Measurements from ENCODE around the gene AMT.
"Not testable (repeated sequence)": the region's sequence is repeated elsewhere in the genome, so short reads cannot be mapped to it uniquely, and the experiment has no call there.

AMT gene

GRCh38 chr3:49434731-49435130 lies 12.5 kb upstream of the AMT start:
- in situ Hi-C loops (cut with HindIII; ENCODE audit: low pct_ligation_motif_present, low pct_unique_long_range_greater_than_20kb, low sequenced_read_pairs) = no loop called here
- no peak for DNase-seq

DNA sequence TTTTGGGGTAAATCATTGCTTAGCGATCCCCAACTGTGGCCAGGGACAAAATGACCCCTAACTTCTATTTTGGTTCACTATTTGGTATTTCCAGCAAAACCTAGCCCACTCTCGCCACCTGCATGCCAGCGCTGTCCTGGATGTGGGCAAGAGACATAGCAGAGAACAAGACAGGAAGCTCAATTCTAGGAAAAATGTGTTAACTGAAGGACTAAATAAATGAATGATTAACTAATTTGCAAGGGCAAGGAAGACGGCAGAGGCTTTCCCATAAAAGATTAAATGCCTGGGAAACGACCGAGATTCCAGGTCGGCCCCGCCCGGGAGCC lies 6.4 kb upstream of the AMT start:
- peak; percentile 70 for DNase-seq
- in situ Hi-C loops (cut with HindIII; ENCODE audit: low pct_ligation_motif_present, low pct_unique_long_range_greater_than_20kb, low sequenced_read_pairs) = no loop called here

DNA sequence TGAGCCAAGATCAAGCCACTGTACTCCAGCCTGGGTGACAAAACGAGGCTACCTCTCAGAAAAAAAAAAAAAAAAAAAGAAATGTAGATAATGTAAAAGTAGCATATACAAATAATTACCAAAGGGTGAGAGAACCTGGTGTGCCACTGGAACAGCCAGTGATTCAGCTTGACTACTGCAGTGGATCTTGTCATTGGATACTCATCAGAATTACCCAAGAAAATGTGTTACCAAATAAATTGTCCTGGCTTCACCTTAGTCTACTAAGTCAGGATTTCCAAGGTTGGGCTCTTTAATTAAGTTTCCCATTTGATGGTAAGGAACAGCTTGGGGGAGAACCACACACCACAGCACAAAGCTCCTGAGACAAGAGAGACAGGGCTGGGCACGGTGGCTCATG lies 5.3 kb upstream of the AMT start:
- no peak for DNase-seq
- in situ Hi-C loops (cut with HindIII; ENCODE audit: low pct_ligation_motif_present, low pct_unique_long_range_greater_than_20kb, low sequenced_read_pairs) = no loop called here

- in situ Hi-C loops (cut with HindIII; ENCODE audit: low pct_ligation_motif_present, low pct_unique_long_range_greater_than_20kb, low sequenced_read_pairs) = no loop called here
- no peak for DNase-seq
Observed at GRCh38 chr3:49424816-49425215, 2.5 kb upstream of the AMT start.

DNA sequence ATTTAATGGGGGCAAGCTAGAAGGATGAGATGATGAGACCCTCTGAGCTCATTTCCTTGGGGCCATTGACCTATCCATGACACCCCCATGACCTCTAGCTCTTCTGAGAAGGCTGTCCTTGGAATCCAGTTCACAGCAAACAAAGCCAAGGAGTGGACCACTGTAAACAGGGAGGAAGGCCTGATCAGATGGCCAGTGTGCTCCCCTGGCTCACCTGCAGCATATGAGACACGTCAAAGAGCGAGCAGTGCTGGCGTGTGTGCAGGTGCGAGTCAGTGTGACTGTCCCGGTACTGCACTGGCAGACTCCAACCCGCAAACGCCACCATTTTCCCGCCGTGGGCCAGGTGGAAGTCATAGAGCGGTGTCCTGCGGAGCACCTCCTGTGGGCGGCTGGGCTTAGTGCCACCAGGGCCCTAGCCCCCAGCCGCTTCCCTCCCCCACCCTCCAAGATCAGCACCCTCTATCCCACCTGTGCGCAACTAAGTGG lies 339 bp downstream of the AMT start:
- no peak for DNase-seq
- in situ Hi-C loops (cut with HindIII; ENCODE audit: low pct_ligation_motif_present, low pct_unique_long_range_greater_than_20kb, low sequenced_read_pairs) = no loop called here

GRCh38 chr3:49417516-49418120 lies 4.7 kb downstream of the AMT start:
- in situ Hi-C loops (cut with HindIII; ENCODE audit: low pct_ligation_motif_present, low pct_unique_long_range_greater_than_20kb, low sequenced_read_pairs) = no loop called here
- no peak for DNase-seq

- in situ Hi-C loops (cut with HindIII; ENCODE audit: low pct_ligation_motif_present, low pct_unique_long_range_greater_than_20kb, low sequenced_read_pairs) = no loop called here
- DNase-seq = no peak
Observed at GRCh38 chr3:49416867-49417266, 5.4 kb downstream of the AMT start.

- in situ Hi-C loops (cut with HindIII; ENCODE audit: low pct_ligation_motif_present, low pct_unique_long_range_greater_than_20kb, low sequenced_read_pairs) = no loop called here
- no peak for DNase-seq
Observed at GRCh38 chr3:49415931-49416601, 6.2 kb downstream of the AMT start.

DNA sequence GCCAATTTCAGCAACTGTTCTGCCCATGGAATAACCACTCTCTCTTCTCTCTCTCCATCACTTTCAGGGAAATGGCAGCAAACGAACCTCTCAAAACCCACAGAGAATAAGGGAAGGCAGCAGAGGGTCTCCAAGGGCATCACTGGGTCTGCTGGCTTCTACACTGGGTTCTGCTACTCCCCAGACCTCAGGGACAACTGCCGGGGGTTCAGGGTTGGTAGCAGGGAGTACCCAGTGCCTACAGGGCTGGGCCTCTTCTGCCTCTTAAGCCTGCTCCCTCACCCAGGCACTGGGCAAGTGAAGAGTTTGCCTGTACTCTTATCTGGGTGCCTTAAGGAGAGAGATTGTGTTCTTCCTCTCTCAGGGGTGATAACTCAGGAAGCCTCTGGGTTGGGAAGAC lies 7.5 kb downstream of the AMT start:
- no peak for DNase-seq
- in situ Hi-C loops (cut with HindIII; ENCODE audit: low pct_ligation_motif_present, low pct_unique_long_range_greater_than_20kb, low sequenced_read_pairs) = no loop called here

DNA sequence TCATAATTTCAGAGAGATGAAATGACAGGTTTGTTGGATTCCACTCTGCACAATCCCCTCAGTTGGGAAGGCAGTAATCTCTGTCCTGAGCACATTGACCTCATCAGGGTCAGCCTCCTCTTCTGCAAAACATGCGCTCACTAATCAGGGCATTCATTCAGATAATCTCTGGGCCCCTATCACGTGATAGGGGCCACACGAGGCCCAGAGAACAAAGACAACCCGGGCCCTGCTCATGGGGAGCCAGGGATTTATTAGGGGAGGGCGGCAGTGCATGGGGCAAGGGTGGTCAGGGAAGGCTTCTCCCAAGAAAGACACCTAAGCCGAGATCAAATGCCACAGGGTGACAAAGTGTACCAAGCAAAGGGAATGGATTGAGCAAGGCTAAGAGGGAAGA lies 8.9 kb downstream of the AMT start:
- in situ Hi-C loops (cut with HindIII; ENCODE audit: low pct_ligation_motif_present, low pct_unique_long_range_greater_than_20kb, low sequenced_read_pairs) = no loop called here
- DNase-seq = no peak

GRCh38 chr3:49412632-49413337 lies 9.5 kb downstream of the AMT start:
- DNase-seq = no peak
- in situ Hi-C loops (cut with HindIII; ENCODE audit: low pct_ligation_motif_present, low pct_unique_long_range_greater_than_20kb, low sequenced_read_pairs) = no loop called here

DNA sequence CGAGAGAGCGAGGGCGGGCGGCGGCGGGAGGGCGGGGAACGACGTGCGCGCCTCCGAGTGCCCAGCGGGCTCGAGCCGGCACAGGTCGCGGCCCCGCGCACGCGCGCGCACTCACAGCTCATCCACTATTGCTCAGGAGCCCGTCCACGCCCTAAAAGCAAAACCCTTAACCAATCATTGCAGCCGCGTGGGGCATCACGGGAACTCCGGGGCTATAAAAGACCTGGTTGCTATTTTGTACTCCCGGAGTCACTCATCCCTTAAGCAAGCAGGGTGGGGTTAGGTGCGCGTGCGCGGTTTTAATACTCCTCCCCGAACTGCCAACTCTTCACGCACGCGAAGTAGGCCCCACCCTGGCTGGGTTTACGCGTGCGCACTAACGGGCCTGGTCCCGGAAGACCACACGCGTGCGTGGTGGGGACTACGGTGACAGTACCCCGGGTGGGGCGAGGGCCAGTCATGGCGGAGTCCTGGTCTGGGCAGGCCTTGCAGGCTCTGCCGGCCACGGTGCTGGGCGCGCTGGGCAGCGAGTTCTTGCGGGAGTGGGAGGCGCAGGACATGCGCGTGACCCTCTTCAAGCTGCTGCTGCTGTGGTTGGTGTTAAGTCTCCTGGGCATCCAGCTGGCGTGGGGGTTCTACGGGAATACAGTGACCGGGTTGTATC lies 10.2 kb downstream of the AMT start, which contains the start of the genes RHOA and TCTA:
TSS of gene RHOA (minus strand) at position 9 of the 664 bp plus-strand sequence. CDS start 36,387 bp downstream, outside the sequence.
TSS of gene TCTA (plus strand) at position 456 of the 664 bp plus-strand sequence. CDS start at position 460, 4 bp downstream.
- peak; percentile 99 for DNase-seq
- in situ Hi-C loops (cut with HindIII; ENCODE audit: low pct_ligation_motif_present, low pct_unique_long_range_greater_than_20kb, low sequenced_read_pairs) = no loop called here

- in situ Hi-C loops (cut with HindIII; ENCODE audit: low pct_ligation_motif_present, low pct_unique_long_range_greater_than_20kb, low sequenced_read_pairs) = no loop called here
- DNase-seq = no peak
Observed at GRCh38 chr3:49411535-49411967, 10.7 kb downstream of the AMT start.

- peak; percentile 42 for DNase-seq
- in situ Hi-C loops (cut with HindIII; ENCODE audit: low pct_ligation_motif_present, low pct_unique_long_range_greater_than_20kb, low sequenced_read_pairs) = no loop called here
Observed at GRCh38 chr3:49410846-49411534, 11.3 kb downstream of the AMT start.

DNA sequence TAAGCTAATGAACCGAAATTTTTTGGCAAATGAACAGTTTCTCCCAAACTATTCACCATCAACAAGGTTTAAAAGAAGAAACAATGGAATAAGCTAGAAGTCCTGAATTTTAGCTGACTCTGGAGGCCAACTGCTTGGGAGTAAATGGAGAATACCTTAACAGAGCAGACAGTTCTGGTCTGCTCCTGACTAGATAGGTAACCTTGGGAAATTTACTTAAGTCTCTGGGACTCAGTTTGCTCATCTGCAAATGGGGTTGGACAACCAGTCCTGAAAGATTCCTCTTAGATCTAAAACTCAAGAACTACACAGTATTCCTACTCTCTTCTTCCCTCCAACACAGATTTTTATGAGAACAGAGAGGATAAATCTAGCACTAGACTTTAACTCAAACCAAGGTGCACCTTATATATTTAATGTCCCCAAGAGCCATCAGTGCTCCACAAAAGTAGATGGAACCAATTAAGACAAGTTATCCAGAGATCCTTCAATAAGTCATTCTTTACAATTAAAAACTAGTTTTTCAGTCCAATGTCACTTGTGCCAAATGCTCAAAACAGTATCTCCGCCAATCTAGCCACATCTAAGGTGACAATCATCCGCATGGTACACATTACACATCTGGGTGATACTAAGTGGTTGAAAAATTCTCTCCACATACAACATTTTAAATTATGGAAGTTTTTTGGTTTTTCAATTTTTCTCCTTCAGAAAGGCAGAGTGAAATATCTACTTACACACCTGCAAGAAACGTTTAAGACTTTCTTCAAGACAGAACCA lies 12.0 kb downstream of the AMT start:
- in situ Hi-C loops (cut with HindIII; ENCODE audit: low pct_ligation_motif_present, low pct_unique_long_range_greater_than_20kb, low sequenced_read_pairs) = no loop called here
- no peak for DNase-seq

- DNase-seq = no peak
- in situ Hi-C loops (cut with HindIII; ENCODE audit: low pct_ligation_motif_present, low pct_unique_long_range_greater_than_20kb, low sequenced_read_pairs) = no loop called here
Observed at GRCh38 chr3:49406571-49407565, 15.4 kb downstream of the AMT start.

GRCh38 chr3:49405570-49405969 lies 16.7 kb downstream of the AMT start:
- DNase-seq; in situ Hi-C loops (cut with HindIII; ENCODE audit: low pct_ligation_motif_present, low pct_unique_long_range_greater_than_20kb, low sequenced_read_pairs): not testable (repeated sequence)
